NCI-H1417 treated with DMSO at 0.1 percent for 48 hours (cell line): ENCODE measurements around the gene GRID2.
"Not testable (repeated sequence)": the region's sequence is repeated elsewhere in the genome, so short reads cannot be mapped to it uniquely, and the experiment has no call there.

Experiments
- DNase-seq: peaks from one replicate; lab custom pipeline; 2025; lab: John Stamatoyannopoulos, UW

GRID2 gene

DNA sequence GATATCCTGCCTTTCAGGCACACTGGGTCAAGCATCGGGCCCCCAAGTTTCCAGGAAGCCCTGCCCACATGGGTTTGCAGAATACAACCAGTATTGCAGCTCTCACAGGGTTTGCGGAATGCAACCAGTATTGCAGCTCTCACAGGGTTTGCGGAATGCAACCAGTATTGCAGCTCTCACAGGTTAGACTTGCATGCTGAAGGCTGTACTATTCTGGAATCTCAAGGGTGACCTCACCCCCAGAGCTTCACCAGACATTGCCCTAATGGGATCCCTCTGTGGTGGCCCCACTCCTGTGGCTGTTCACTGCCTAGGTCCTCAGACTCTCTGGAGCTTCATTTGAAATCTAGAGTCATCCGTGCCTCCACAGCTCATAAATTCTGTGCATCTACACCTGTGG, 884.1 kb downstream of the GRID2 start:
- no peak for DNase-seq

DNA sequence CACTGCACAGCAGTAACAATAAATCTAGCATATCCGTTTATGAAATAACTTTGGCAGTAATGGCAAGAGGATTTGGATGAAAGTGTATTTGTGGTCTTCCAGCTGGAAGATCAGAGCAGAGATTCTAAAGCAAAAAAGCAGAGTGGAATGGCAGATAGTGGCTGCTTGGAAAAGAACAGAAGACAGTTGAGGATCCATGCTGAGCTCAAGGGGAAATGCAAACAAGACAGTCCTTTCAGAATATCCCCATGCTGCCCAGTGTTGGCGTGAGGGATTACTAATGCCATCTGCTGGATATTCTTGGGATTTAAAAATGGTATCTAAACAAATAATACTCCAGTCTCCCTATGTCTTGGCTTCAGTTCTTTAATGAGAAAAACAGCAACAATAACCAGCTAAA, 895.7 kb downstream of the GRID2 start:
- DNase-seq, result peak; percentile 18

- no peak for DNase-seq
Observed at GRCh38 chr4:93201471-93202096, 897.8 kb downstream of the GRID2 start.

GRCh38 chr4:93203708-93204107, 899.9 kb downstream of the GRID2 start:
- DNase-seq, result no peak

DNA sequence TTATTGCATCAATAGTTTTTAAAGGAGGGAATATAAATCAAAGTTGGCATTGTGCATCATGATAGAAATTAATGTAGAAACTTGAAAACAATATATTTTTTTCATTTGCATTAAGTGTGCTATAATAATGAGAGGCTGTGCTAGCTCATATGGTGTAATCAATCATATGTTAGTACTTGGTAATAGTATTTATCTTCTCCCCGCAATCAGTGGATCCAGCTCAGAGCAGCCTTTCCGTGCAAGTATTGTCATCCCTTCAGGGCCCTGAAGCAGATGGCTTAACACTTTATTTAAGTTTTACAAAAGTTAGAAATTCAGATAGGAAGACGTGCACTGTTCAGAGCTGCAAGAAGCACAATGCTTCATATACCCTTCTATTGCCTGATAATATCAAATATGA, 908.5 kb downstream of the GRID2 start:
- DNase-seq, result no peak

GRCh38 chr4:93216646-93217045, 912.9 kb downstream of the GRID2 start:
- DNase-seq, result no peak

DNA sequence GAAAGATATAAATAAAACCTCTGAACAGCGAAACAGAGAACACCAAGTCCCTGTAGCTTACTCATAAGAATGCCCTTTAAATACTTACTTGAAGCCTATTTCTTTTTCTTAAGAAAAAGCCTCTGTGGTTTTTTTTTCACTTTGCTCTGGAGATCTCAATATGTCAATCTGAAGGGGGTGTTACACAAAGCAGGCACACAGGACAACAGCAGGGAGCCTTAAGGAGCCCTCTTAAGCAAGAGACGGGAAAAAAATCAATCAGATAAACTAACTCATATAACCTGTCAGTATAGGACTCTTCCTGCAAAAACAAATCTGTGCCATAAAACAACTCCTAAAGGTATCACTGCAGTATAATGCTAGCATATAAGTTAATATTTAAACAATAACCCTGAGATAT, 913.7 kb downstream of the GRID2 start:
- no peak for DNase-seq

- no peak for DNase-seq
Observed at GRCh38 chr4:93221771-93222170, 918.0 kb downstream of the GRID2 start.

DNA sequence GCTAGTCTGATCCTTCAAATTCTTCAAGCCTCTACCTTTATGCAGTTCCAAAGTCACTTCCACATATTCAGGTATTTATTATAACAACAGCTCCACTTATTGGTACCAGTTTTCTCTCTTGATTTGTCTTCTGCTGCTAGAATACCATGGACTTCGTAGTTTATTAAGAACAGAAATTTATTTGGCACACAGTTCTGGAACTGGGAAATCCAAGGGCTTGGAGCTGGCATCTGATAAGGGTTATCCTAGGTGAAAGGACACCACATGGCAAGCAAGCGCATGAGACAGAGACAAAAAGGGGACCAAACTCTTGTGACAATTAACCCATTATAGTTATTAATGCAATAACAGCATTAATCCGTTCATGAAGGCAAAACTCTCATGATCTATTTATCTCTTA, 924.3 kb downstream of the GRID2 start:
- no peak for DNase-seq

- no peak for DNase-seq
Observed at GRCh38 chr4:93232883-93233282, 929.1 kb downstream of the GRID2 start.

DNA sequence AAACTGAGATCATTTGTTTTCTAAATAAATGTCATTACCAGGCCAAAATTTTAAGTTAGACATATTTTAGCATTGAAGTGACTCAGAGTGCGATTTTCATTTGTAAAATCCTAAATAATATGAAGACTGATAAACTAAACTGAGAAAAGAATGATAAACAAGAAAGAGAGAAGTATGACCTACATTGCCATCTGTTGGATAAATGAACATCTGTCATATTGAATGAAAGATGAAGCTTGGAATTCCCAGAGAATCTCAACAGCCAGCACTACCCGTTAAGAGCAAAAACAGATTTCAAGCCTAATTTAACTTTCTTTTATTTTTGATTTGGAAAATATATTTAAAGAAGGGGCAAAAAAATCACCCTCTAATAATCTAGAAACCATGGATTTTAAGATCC, 933.8 kb downstream of the GRID2 start:
- DNase-seq, result no peak

DNA sequence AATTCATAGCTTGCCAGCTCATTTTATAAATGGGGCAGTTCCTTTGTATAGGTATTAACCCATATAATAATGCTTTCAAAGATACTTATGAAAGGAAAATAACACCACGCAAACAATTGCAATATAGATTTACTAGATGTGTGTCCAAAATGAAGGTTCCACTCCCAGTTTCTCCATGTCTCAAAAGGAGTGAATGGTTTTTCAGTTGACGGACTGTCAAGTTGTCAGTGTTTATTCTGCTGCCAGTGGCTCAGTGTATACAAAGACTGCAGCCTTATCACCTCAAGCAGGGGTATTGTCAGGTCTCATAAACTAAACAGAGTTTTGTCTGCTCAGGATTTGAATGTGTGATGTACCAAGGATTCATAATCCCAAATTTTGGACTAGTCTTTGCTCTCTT, 939.5 kb downstream of the GRID2 start:
- DNase-seq, result no peak

DNA sequence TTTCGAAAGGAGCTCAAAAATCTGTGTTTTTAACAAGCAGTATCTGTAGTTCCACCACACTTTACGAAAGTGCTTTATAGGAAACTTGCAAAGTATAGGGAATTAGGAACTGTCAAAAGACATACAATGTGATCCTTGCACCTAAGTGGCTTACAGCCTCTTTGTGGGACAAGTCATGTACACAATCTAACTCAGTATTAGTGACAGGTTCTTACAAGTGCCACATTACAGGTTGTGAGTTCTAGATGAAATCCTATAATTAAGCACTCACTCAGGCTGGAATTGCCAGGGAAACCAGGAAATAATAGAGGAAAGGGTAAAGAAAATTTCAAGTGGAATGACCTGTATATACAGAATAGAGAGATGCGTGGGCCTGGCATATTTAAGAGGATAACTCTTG, 957.4 kb downstream of the GRID2 start:
- no peak for DNase-seq

DNA sequence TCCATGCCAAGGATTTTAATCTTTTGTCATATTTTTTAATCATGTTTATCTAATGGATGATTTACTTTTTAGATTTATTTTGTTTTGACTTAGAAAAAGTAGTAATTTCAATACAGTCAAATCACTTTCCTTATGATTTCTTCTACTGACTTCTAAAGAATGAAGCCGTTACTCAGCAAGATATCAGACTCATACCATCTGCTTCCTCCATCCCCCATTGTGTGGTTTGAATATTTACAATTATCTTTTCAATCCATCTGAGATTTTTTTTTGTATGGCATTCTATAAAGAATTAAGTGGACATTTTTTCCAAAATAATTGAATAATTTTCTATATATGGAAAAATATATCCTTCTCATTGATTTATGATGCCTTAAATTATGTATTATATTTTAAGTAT, 959.4 kb downstream of the GRID2 start:
- DNase-seq, result no peak

GRCh38 chr4:93267747-93268146, 964.0 kb downstream of the GRID2 start:
- DNase-seq, result no peak

DNA sequence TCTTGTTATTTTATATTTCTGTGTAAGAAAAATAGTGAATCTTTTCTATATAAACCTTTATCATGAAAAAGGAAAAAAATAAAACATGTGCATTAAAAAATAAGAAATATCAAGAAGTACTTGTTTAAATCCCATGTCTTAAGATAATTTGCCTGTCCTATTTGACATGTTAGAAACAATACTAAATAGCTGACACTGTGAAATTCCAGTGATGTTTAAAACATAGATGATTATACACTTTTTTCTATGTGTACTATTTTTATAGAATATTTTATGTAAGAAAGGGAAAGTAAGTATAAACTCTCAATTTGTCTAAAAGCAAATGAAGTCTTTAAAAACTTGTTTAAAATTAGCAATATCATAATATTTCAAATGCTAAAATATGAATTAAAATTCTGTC, 981.6 kb downstream of the GRID2 start:
- no peak for DNase-seq

- no peak for DNase-seq
Observed at GRCh38 chr4:93289241-93289640, 985.5 kb downstream of the GRID2 start.

GRCh38 chr4:93289831-93290230, 986.1 kb downstream of the GRID2 start:
- no peak for DNase-seq

DNA sequence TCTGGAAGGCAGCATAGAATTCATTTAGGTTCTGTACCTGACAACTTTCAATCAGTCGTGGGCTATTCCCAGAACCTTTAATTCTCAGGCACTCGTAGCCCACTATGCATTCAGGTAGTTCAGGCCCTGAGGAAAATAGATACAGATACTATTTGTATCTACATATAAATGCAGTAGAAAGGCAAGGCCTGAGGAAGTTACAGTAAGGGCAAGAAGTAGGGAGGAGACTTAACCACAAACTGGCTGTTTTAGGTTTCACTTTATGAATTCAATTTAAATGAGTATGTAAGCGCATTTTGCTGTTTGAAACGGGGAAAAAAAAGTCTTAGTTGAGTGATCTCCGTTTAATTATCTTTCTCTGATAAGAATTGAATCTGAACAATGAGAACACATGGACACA, 995.4 kb downstream of the GRID2 start:
- DNase-seq, result no peak

DNA sequence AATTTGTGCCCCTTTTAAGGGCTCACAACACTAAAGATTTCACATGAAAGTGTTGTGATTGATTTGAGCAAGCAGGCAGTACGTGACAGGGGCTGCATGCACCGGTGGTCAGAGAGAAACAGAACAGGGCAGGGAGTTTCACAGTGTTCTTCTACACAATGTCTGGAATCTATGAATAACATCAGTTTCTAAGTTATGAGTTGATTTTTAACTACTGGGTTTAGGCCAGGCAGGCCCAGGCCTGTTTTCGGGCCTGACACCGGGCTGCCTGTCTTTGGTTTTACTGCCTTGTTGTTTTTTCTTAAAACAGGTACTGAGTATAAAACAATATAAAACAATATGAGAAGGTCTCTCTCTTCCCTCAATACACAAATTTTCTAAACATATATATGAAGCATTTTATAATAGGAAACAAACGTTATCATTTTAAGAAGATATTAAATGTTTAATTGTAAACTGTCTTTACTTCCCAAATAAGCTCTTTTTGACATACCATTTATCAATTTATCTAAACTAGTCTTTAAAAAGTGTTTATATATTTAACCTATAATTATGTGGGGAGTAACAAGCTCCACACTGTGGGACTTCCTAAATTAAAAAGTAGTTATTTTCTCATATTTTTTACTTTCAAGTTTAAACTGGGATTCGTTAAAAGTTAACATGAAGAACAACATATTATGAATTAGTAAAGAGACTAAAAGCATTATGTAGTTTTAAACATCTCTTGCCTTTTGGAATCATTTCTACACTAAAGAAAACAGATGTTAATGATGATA, 997.2 kb downstream of the GRID2 start:
- not testable (repeated sequence) for DNase-seq

GRCh38 chr4:93302310-93302709, 998.5 kb downstream of the GRID2 start:
- DNase-seq, result no peak

DNA sequence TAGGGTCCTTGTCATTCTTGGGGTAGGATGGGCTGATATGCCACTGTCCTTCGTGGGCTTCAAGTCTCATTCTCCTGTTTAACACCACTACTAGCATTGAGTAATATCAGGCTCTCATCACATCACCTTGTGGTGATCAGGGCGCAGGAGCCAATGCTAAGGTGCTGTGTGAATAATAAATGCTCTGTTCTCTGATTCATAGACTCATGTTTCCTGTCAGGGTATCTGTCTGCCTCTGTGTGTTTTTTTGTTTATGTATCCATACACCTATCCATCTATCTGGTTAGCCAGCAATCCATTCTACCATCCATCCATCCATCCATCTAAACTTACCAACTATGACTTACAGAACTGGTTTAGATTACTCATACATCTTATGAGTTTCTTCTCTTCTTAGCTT, 999.7 kb downstream of the GRID2 start:
- no peak for DNase-seq

- DNase-seq, result no peak
Observed at GRCh38 chr4:93312299-93312698, 1008.5 kb downstream of the GRID2 start.

DNA sequence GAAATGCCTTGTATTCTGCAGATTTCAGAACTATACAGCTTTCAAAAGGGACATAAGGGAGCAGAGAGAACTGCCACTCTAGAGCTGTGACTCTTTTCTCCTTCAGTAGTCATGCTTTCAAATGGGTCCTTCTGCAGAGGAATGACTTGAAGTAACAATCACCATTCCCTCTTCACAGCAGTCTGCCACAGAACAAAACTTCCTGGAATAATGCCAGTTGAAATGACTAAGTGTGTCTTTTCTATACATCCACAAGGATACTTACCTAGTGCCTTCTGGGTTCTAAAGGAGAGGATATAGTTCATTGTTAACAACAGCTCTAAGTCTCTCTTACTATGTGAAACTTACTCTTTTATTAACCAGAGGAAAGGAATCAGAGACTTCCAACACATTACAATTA, 1009.4 kb downstream of the GRID2 start:
- no peak for DNase-seq
